Neural crest cell (in vitro differentiated cells): Measurements from ENCODE around the gene SCN7A. TPM values are rescaled to one million over a fixed set of nuclear protein-coding genes. Genes with fewer than 3 reads are reported as not detected.
"Not testable (repeated sequence)": the region's sequence is repeated elsewhere in the genome, so short reads cannot be mapped to it uniquely, and the experiment has no call there.

Source experiments
- DNase-seq: peaks from one replicate; pipeline ENCODE4 v3.0.0; 2021; ENCODE audit warnings: low read depth, mixed read lengths, low spot score
- H3K27ac Mint-ChIP-seq: one replicate; pipeline ENCODE4 v1.8.0; 2021; ENCODE audit warnings: mild to moderate bottlenecking, mixed read lengths; ENCODE audit not compliant: unreplicated experiment
- H3K27me3 Mint-ChIP-seq: 2 replicates; pipeline ENCODE4 v1.8.0; 2021; ENCODE audit warnings: low read depth, mild to moderate bottlenecking, mixed read lengths
- H3K36me3 Mint-ChIP-seq: 2 replicates; pipeline ENCODE4 v1.8.0; 2021; ENCODE audit warnings: low read depth, mild to moderate bottlenecking, mixed read lengths
- H3K4me1 Mint-ChIP-seq: 2 replicates; pipeline ENCODE4 v1.8.0; 2021; ENCODE audit warnings: mixed read lengths
- H3K4me3 Mint-ChIP-seq: one replicate; pipeline ENCODE4 v1.8.0; 2021; ENCODE audit warnings: mild to moderate bottlenecking, mixed read lengths
- H3K9me3 Mint-ChIP-seq: 2 replicates; pipeline ENCODE4 v1.8.0; 2021; ENCODE audit warnings: mixed read lengths
- CTCF ChIP-seq: fragments of 200-600 bp; sonication (generic); conservative IDR thresholded peaks from 2 replicates; pipeline ENCODE4 v1.5.0; 2021; ENCODE audit warnings: antibody characterized with exemption, mild to moderate bottlenecking
- total RNA-seq: library from RNA; stranded (reverse); gene quantifications from 2 replicates; pipeline ENCODE4 v1.2.1, GENCODE V29; 2021

Gene SCN7A
- total RNA-seq, 1 donor from 2014 or later: 0.40 TPM

- no peaks in the 10 kb centered on the region for H3K4me1 Mint-ChIP-seq
- no peaks in the 10 kb centered on the region for H3K9me3 Mint-ChIP-seq
- TF ChIP-seq CTCF: no peak
- no peaks in the 10 kb centered on the region for H3K27me3 Mint-ChIP-seq
- no peak overlapping the region for H3K27ac Mint-ChIP-seq
- no peak overlapping the region for H3K4me3 Mint-ChIP-seq
- H3K36me3 Mint-ChIP-seq: no peaks in the 10 kb centered on the region
- no peak for DNase-seq
Observed at GRCh38 chr2:166365239-166365638, 128.8 kb downstream of the SCN7A start.

GRCh38 chr2:166364476-166365161, 129.4 kb downstream of the SCN7A start:
- H3K4me1 Mint-ChIP-seq: no peaks in the 10 kb centered on the region
- H3K4me3 Mint-ChIP-seq: no peak overlapping the region
- DNase-seq: no peak
- no peak for TF ChIP-seq CTCF
- no peaks in the 10 kb centered on the region for H3K27me3 Mint-ChIP-seq
- no peak overlapping the region for H3K27ac Mint-ChIP-seq
- H3K36me3 Mint-ChIP-seq: no peaks in the 10 kb centered on the region
- H3K9me3 Mint-ChIP-seq: no peaks in the 10 kb centered on the region

- H3K27ac Mint-ChIP-seq: no peak overlapping the region
- peak; percentile 70 for TF ChIP-seq CTCF
Observed at GRCh38 chr2:166361351-166362153, 132.5 kb downstream of the SCN7A start.

GRCh38 chr2:166360906-166361305, 133.1 kb downstream of the SCN7A start:
- DNase-seq: no peak
- H3K9me3 Mint-ChIP-seq: no peaks in the 10 kb centered on the region
- H3K4me1 Mint-ChIP-seq: no peaks in the 10 kb centered on the region
- H3K4me3 Mint-ChIP-seq: no peak overlapping the region
- no peak for TF ChIP-seq CTCF
- H3K27me3 Mint-ChIP-seq: no peaks in the 10 kb centered on the region
- H3K36me3 Mint-ChIP-seq: no peaks in the 10 kb centered on the region
- no peak overlapping the region for H3K27ac Mint-ChIP-seq

More at GRCh38 chr2:166361351-166362153, 132.5 kb downstream of the SCN7A start:
- DNase-seq: no peak
- no peaks in the 10 kb centered on the region for H3K4me1 Mint-ChIP-seq
- H3K36me3 Mint-ChIP-seq: no peaks in the 10 kb centered on the region
- H3K4me3 Mint-ChIP-seq: no peak overlapping the region
- no peaks in the 10 kb centered on the region for H3K27me3 Mint-ChIP-seq
- no peaks in the 10 kb centered on the region for H3K9me3 Mint-ChIP-seq

- TF ChIP-seq CTCF: no peak
- H3K27me3 Mint-ChIP-seq: no peaks in the 10 kb centered on the region
- H3K36me3 Mint-ChIP-seq: no peaks in the 10 kb centered on the region
- no peak overlapping the region for H3K27ac Mint-ChIP-seq
- no peak overlapping the region for H3K4me3 Mint-ChIP-seq
- no peak for DNase-seq
- no peaks in the 10 kb centered on the region for H3K4me1 Mint-ChIP-seq
- no peaks in the 10 kb centered on the region for H3K9me3 Mint-ChIP-seq
Observed at GRCh38 chr2:166360426-166360825, 133.6 kb downstream of the SCN7A start.

GRCh38 chr2:166357950-166358321, 136.1 kb downstream of the SCN7A start:
- not testable (repeated sequence) for H3K4me1 Mint-ChIP-seq, H3K4me3 Mint-ChIP-seq, H3K27me3 Mint-ChIP-seq, H3K9me3 Mint-ChIP-seq, H3K27ac Mint-ChIP-seq, DNase-seq, H3K36me3 Mint-ChIP-seq
